WTC11 (cell line): ENCODE results near the gene FLT1. TPM values are rescaled to one million over a fixed set of nuclear protein-coding genes. Genes with fewer than 3 reads are reported as not detected.

Experiments used
- ATAC-seq: fragments of 200-7000 bp; cut with Tn5 transposase; 2 replicates; pipeline ENCODE4 v1.10.0; 2021; ENCODE audit warnings: mild to moderate bottlenecking, moderate library complexity
- CTCF ChIA-PET: fragments of 300-600 bp; sonication (Branson Sonifier 250); formaldehyde crosslinking; loops from one replicate; lab custom pipeline; 2021; ENCODE audit warnings: antibody characterized with exemption; lab: Charles Lee
- POLR2A ChIA-PET: fragments of 350-600 bp; sonication (Branson Sonifier 250); formaldehyde crosslinking; loops from one replicate; lab custom pipeline; 2021; ENCODE audit warnings: antibody characterized with exemption; lab: Charles Lee
- DNase-seq: peaks from one replicate; pipeline ENCODE4 v3.0.0; 2021; ENCODE audit warnings: low spot score
- H3K27ac Mint-ChIP-seq: 2 replicates; pipeline ENCODE4 v1.8.0; 2021; ENCODE audit warnings: mixed read lengths
- H3K27me3 Mint-ChIP-seq: 2 replicates; pipeline ENCODE4 v1.8.0; 2021; ENCODE audit warnings: low read depth, mild to moderate bottlenecking, moderate library complexity, mixed read lengths
- H3K36me3 Mint-ChIP-seq: 2 replicates; pipeline ENCODE4 v1.8.0; 2021; ENCODE audit warnings: mixed read lengths
- H3K4me1 Mint-ChIP-seq: 2 replicates; pipeline ENCODE4 v1.8.0; 2022; ENCODE audit warnings: mixed read lengths
- H3K4me3 Mint-ChIP-seq: 2 replicates; pipeline ENCODE4 v1.8.0; 2021; ENCODE audit warnings: mild to moderate bottlenecking, moderate library complexity, mixed read lengths
- H3K9me3 Mint-ChIP-seq: 2 replicates; pipeline ENCODE4 v1.8.0; 2021; ENCODE audit warnings: mixed read lengths
- ATF1 ChIP-seq: sonication (generic); formaldehyde crosslinking; IDR thresholded peaks from 2 replicates; pipeline ENCODE4 v1.8.1; 2023; ENCODE audit warnings: mild to moderate bottlenecking, moderate library complexity, missing genetic modification reagents
- ETV6 ChIP-seq: sonication (generic); formaldehyde crosslinking; IDR thresholded peaks from 2 replicates; pipeline ENCODE4 v1.8.1; 2022; ENCODE audit warnings: mild to moderate bottlenecking, missing genetic modification reagents
- GTF2I ChIP-seq: fragments of 250-450 bp; sonication (Bioruptor Pico); conservative IDR thresholded peaks from 2 replicates; pipeline ENCODE4 v1.4.0; 2021; ENCODE audit warnings: mild to moderate bottlenecking
- IRF2 ChIP-seq: sonication (generic); formaldehyde crosslinking; IDR thresholded peaks from 2 replicates; pipeline ENCODE4 v1.8.0; 2022; ENCODE audit warnings: low read depth, missing genetic modification reagents, borderline replicate concordance
- MYBL2 ChIP-seq: sonication (generic); formaldehyde crosslinking; IDR thresholded peaks from 2 replicates; pipeline ENCODE4 v1.8.1; 2023; ENCODE audit warnings: mild to moderate bottlenecking, moderate library complexity, missing genetic modification reagents
- NFYB ChIP-seq: sonication (generic); formaldehyde crosslinking; conservative IDR thresholded peaks from 2 replicates; pipeline ENCODE4 v1.8.0; 2022; ENCODE audit warnings: low read depth, missing genetic modification reagents
- NR2C2 ChIP-seq: sonication (generic); formaldehyde crosslinking; IDR thresholded peaks from 2 replicates; pipeline ENCODE4 v1.8.0; 2022; ENCODE audit warnings: mild to moderate bottlenecking, missing genetic modification reagents
- RELA ChIP-seq: sonication (generic); formaldehyde crosslinking; IDR thresholded peaks from 2 replicates; pipeline ENCODE4 v1.8.1; 2022; ENCODE audit warnings: missing genetic modification reagents, mild to moderate bottlenecking, borderline replicate concordance
- TEAD4 ChIP-seq: sonication (generic); formaldehyde crosslinking; IDR thresholded peaks from 2 replicates; pipeline ENCODE4 v1.8.0; 2022; ENCODE audit warnings: mild to moderate bottlenecking, missing genetic modification reagents
- ZBTB21 ChIP-seq: sonication (generic); formaldehyde crosslinking; IDR thresholded peaks from 2 replicates; pipeline ENCODE4 v1.8.1; 2023; ENCODE audit warnings: mild to moderate bottlenecking, missing genetic modification reagents, borderline replicate concordance
- ZNF219 ChIP-seq: sonication (generic); formaldehyde crosslinking; IDR thresholded peaks from 2 replicates; pipeline ENCODE4 v1.8.0; 2023; ENCODE audit warnings: missing genetic modification reagents, mild to moderate bottlenecking, borderline replicate concordance
- ZNF232 ChIP-seq: sonication (generic); formaldehyde crosslinking; IDR thresholded peaks from 2 replicates; pipeline ENCODE4 v1.8.0; 2022; ENCODE audit warnings: mild to moderate bottlenecking, missing genetic modification reagents
- ZNF317 ChIP-seq: sonication (generic); formaldehyde crosslinking; IDR thresholded peaks from 2 replicates; pipeline ENCODE4 v1.8.1; 2023; ENCODE audit warnings: low read depth, mild to moderate bottlenecking, moderate library complexity, missing genetic modification reagents, borderline replicate concordance
- total RNA-seq: library from RNA; stranded (reverse); gene quantifications from 3 replicates; pipeline ENCODE4 v1.2.3, GENCODE V29; 2021
- TF ChIP-seq, protein P1 (sequence below): fragments of 250-450 bp; sonication (Bioruptor Pico); IDR thresholded peaks from 2 replicates; pipeline ENCODE4 v1.9.0; 2021; ENCODE audit warnings: mild to moderate bottlenecking, borderline replicate concordance
- TF ChIP-seq, protein P2 (sequence below): fragments of 250-450 bp; sonication (Bioruptor Pico); IDR thresholded peaks from 2 replicates; pipeline ENCODE4 v1.9.0; 2021; ENCODE audit warnings: mild to moderate bottlenecking
- TF ChIP-seq, protein P3 (sequence below): sonication (generic); formaldehyde crosslinking; IDR thresholded peaks from 2 replicates; pipeline ENCODE4 v1.8.0; 2022; ENCODE audit warnings: mild to moderate bottlenecking, missing genetic modification reagents
- TF ChIP-seq, protein P4 (sequence below): sonication (generic); formaldehyde crosslinking; conservative IDR thresholded peaks from 2 replicates; pipeline ENCODE4 v1.8.1; 2022; ENCODE audit warnings: mild to moderate bottlenecking, missing genetic modification reagents
- TF ChIP-seq, protein P5 (sequence below): sonication (generic); formaldehyde crosslinking; IDR thresholded peaks from 2 replicates; pipeline ENCODE4 v1.8.0; 2023; ENCODE audit warnings: mild to moderate bottlenecking, missing genetic modification reagents
- TF ChIP-seq, protein P6 (sequence below): sonication (generic); formaldehyde crosslinking; IDR thresholded peaks from 2 replicates; pipeline ENCODE4 v1.8.0; 2022; ENCODE audit warnings: mild to moderate bottlenecking, missing genetic modification reagents
- TF ChIP-seq, protein P7 (sequence below): sonication (generic); formaldehyde crosslinking; IDR thresholded peaks from 2 replicates; pipeline ENCODE4 v1.8.1; 2023; ENCODE audit warnings: mild to moderate bottlenecking, moderate library complexity, missing genetic modification reagents

The FLT1 gene
- total RNA-seq, 1 experiment from 2014 or later = 66.3 TPM

DNA sequence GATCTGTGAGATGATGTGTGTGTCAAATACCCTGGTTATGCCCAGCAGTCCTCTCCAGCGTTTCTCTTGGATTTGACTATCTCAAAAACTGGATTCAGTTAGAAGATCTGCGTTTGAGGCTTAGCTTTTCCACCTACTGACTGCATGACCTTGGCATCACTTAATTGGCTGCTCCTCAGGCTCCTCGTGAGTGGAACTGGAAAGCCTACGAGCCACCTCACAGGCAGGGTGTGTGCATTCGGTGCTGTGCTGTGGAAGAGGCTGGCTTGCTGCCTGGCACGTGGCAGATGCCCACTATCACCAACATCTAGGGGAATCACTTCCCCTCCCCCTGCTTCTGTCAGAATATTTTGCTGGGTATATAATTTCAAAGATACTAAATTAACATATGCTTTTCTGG lies 25.6 kb downstream of the FLT1 start:
- Mint-ChIP-seq H3K36me3 (peaks cover 52% of the 10 kb centered on the region), H3K4me3 (no peak overlapping the region), H3K4me1 (peaks cover 52% of the 10 kb centered on the region), H3K9me3 (peaks cover 11% of the 10 kb centered on the region), H3K27ac (no peak overlapping the region; the same call in 1 of the 2 replicates), H3K27me3 (no peaks in the 10 kb centered on the region)
- TF ChIP-seq, protein P1, sequence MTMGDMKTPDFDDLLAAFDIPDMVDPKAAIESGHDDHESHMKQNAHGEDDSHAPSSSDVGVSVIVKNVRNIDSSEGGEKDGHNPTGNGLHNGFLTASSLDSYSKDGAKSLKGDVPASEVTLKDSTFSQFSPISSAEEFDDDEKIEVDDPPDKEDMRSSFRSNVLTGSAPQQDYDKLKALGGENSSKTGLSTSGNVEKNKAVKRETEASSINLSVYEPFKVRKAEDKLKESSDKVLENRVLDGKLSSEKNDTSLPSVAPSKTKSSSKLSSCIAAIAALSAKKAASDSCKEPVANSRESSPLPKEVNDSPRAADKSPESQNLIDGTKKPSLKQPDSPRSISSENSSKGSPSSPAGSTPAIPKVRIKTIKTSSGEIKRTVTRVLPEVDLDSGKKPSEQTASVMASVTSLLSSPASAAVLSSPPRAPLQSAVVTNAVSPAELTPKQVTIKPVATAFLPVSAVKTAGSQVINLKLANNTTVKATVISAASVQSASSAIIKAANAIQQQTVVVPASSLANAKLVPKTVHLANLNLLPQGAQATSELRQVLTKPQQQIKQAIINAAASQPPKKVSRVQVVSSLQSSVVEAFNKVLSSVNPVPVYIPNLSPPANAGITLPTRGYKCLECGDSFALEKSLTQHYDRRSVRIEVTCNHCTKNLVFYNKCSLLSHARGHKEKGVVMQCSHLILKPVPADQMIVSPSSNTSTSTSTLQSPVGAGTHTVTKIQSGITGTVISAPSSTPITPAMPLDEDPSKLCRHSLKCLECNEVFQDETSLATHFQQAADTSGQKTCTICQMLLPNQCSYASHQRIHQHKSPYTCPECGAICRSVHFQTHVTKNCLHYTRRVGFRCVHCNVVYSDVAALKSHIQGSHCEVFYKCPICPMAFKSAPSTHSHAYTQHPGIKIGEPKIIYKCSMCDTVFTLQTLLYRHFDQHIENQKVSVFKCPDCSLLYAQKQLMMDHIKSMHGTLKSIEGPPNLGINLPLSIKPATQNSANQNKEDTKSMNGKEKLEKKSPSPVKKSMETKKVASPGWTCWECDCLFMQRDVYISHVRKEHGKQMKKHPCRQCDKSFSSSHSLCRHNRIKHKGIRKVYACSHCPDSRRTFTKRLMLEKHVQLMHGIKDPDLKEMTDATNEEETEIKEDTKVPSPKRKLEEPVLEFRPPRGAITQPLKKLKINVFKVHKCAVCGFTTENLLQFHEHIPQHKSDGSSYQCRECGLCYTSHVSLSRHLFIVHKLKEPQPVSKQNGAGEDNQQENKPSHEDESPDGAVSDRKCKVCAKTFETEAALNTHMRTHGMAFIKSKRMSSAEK (CRISPR knock-in tag) = no peak
- TF ChIP-seq MYBL2 = no peak
- no peak for TF ChIP-seq NFYB
- no peak for TF ChIP-seq TEAD4 (CRISPR knock-in tag)
- no peak for TF ChIP-seq NR2C2
- TF ChIP-seq, protein P2, sequence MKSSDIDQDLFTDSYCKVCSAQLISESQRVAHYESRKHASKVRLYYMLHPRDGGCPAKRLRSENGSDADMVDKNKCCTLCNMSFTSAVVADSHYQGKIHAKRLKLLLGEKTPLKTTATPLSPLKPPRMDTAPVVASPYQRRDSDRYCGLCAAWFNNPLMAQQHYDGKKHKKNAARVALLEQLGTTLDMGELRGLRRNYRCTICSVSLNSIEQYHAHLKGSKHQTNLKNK (CRISPR knock-in tag) = no peak
- TF ChIP-seq ATF1 (CRISPR knock-in tag) = no peak
- TF ChIP-seq, protein P3, sequence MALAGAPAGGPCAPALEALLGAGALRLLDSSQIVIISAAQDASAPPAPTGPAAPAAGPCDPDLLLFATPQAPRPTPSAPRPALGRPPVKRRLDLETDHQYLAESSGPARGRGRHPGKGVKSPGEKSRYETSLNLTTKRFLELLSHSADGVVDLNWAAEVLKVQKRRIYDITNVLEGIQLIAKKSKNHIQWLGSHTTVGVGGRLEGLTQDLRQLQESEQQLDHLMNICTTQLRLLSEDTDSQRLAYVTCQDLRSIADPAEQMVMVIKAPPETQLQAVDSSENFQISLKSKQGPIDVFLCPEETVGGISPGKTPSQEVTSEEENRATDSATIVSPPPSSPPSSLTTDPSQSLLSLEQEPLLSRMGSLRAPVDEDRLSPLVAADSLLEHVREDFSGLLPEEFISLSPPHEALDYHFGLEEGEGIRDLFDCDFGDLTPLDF (CRISPR knock-in tag) = no peak
- TF ChIP-seq ETV6 (CRISPR knock-in tag) = no peak
- TF ChIP-seq, protein P4, sequence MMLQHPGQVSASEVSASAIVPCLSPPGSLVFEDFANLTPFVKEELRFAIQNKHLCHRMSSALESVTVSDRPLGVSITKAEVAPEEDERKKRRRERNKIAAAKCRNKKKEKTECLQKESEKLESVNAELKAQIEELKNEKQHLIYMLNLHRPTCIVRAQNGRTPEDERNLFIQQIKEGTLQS (CRISPR knock-in tag) = no peak
- TF ChIP-seq GTF2I = no peak
- no peak for TF ChIP-seq ZNF232 (CRISPR knock-in tag)
- TF ChIP-seq ZNF219 (CRISPR knock-in tag) = no peak
- ChIA-PET POLR2A (no interaction called here), CTCF (no interaction called here)
- ATAC-seq = no peak
- no peak for DNase-seq

DNA sequence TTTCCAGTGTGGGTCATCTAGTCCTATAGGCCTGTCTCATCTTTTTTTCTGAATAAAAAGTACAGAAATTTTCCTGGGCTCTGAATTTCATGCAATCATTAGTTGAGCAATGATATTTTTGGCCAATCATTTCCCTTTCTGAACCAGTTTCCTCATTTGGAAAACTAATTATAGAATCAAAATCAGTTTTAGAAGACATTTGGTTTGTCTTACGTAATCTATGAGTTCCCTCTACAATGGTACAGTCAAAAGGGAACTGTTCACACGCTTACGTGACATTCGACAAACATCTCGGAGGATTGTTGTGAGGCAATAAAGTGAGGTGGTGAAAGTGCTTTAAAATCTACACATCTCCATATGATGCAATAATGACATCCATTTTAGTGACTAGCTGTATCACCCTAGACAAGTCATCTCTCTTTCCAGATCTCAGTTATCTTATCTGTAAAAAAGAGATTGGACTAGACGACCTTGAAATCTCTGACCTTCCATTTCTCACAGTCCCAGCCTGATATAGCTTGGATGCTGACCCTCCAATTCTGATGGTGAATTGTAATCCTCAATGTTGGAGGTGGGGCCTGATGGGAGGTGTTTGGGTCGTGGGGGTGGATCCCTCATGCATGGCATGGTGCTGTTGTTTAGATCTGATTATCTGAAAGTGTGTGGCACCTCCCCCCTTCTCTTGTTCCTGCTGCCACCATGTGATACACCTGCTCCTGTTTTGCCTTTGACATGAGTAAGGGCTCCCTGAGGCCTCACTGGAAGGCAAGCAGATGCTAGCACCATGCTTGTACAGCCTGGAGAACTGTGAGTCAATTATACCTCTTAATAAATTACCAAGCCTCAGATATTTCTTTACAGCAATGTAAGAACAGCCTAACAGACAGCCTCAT lies 26.7 kb downstream of the FLT1 start:
- no peak overlapping the region for H3K4me3 Mint-ChIP-seq
- no peak for DNase-seq
- peaks cover 58% of the 10 kb centered on the region for H3K36me3 Mint-ChIP-seq
- no peaks in the 10 kb centered on the region for H3K27me3 Mint-ChIP-seq
- peaks cover 52% of the 10 kb centered on the region for H3K4me1 Mint-ChIP-seq
- ChIA-PET POLR2A (no interaction called here), CTCF (interaction anchor here (1.0 kb wide), 1 partner anchor 80 kb away, joined by 3 read pairs; no protein-coding TSS in a partner anchor)
- H3K27ac Mint-ChIP-seq = peak overlapping the region; percentile 58; the same call in 1 of the 2 replicates
- ATAC-seq = peak; percentile 67
- peaks cover 8% of the 10 kb centered on the region for H3K9me3 Mint-ChIP-seq
- TF ChIP-seq ZNF317 (CRISPR knock-in tag) (no peak), ETV6 (CRISPR knock-in tag) (no peak), ZBTB21 (CRISPR knock-in tag) (no peak), RELA (no peak), IRF2 (CRISPR knock-in tag) (no peak), ZNF219 (CRISPR knock-in tag) (no peak)
- TF ChIP-seq, protein P5, sequence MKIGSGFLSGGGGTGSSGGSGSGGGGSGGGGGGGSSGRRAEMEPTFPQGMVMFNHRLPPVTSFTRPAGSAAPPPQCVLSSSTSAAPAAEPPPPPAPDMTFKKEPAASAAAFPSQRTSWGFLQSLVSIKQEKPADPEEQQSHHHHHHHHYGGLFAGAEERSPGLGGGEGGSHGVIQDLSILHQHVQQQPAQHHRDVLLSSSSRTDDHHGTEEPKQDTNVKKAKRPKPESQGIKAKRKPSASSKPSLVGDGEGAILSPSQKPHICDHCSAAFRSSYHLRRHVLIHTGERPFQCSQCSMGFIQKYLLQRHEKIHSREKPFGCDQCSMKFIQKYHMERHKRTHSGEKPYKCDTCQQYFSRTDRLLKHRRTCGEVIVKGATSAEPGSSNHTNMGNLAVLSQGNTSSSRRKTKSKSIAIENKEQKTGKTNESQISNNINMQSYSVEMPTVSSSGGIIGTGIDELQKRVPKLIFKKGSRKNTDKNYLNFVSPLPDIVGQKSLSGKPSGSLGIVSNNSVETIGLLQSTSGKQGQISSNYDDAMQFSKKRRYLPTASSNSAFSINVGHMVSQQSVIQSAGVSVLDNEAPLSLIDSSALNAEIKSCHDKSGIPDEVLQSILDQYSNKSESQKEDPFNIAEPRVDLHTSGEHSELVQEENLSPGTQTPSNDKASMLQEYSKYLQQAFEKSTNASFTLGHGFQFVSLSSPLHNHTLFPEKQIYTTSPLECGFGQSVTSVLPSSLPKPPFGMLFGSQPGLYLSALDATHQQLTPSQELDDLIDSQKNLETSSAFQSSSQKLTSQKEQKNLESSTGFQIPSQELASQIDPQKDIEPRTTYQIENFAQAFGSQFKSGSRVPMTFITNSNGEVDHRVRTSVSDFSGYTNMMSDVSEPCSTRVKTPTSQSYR (CRISPR knock-in tag) = no peak
- TF ChIP-seq, protein P6, sequence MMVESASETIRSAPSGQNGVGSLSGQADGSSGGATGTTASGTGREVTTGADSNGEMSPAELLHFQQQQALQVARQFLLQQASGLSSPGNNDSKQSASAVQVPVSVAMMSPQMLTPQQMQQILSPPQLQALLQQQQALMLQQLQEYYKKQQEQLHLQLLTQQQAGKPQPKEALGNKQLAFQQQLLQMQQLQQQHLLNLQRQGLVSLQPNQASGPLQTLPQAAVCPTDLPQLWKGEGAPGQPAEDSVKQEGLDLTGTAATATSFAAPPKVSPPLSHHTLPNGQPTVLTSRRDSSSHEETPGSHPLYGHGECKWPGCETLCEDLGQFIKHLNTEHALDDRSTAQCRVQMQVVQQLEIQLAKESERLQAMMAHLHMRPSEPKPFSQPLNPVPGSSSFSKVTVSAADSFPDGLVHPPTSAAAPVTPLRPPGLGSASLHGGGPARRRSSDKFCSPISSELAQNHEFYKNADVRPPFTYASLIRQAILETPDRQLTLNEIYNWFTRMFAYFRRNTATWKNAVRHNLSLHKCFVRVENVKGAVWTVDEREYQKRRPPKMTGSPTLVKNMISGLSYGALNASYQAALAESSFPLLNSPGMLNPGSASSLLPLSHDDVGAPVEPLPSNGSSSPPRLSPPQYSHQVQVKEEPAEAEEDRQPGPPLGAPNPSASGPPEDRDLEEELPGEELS (CRISPR knock-in tag) = no peak
- TF ChIP-seq, protein P7, sequence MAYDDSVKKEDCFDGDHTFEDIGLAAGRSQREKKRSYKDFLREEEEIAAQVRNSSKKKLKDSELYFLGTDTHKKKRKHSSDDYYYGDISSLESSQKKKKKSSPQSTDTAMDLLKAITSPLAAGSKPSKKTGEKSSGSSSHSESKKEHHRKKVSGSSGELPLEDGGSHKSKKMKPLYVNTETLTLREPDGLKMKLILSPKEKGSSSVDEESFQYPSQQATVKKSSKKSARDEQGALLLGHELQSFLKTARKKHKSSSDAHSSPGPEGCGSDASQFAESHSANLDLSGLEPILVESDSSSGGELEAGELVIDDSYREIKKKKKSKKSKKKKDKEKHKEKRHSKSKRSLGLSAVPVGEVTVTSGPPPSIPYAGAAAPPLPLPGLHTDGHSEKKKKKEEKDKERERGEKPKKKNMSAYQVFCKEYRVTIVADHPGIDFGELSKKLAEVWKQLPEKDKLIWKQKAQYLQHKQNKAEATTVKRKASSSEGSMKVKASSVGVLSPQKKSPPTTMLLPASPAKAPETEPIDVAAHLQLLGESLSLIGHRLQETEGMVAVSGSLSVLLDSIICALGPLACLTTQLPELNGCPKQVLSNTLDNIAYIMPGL (CRISPR knock-in tag) = no peak
